Right ventricle myocardium superior (tissue), 1 donor: ENCODE measurements around the gene NASP. TPM values are rescaled to one million over a fixed set of nuclear protein-coding genes. Genes with fewer than 3 reads are reported as not detected.

Source experiments
- ATAC-seq: fragments of 200-7000 bp; cut with Tn5 transposase; one replicate; pipeline ENCODE4 v1.9.1; 2020; ENCODE audit warnings: mild to moderate bottlenecking; ENCODE audit not compliant: poor library complexity
- DNase-seq: peaks from one replicate; pipeline ENCODE4 v3.0.0-alpha.2; 2020
- intact Hi-C: fragments of 100-400 bp; cut with DNase I; formaldehyde crosslinking; loops from one replicate; pipeline ENCODE4 v1.11.2; 2022
- total RNA-seq: library from RNA; stranded (reverse); fragmentation: NEBNext Ultra II Directional; extraction: Animal tissue kit (Norgen Biotek cat#: 25700); gene quantifications from one replicate; pipeline ENCODE4 v1.2.1, GENCODE V29; 2021
- donor health status: DM: no; HTN: yes; CAD: no; lungs with severe emphysema.

The NASP gene
- total RNA-seq, 1 donor from 2014 or later = 28.7 TPM

DNA sequence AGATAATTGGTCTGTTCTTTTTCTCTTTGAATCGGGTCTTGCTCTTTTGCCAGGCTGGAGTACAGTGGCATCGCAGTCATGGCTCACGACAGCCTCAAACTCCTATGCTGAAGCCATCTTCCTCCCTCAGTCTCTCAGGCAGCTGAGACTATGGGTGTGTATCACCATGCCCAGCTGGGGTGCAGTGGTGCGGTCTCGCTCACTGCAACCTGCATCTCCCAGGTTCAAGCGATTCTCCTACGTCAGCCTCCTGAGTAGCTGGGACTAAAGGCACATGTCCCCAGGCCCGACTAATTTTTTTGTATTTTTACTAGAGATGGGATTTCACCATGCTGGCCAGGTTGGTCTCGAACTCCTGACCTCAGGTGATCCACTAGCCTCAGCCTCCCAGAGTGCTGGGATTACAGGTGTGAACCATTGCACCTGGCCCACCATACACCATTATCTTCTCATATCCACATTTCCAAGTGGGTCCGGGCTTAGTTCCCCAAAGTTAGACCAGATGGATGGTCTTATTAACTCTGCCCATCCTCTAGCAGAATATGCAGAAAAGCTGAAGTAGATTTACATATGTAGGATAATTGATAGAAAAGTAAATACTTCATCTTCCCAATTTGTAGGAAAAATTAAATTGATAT is 26.9 kb downstream of the NASP start:
- intact Hi-C loops = no loop called here
- ATAC-seq = no peak
- DNase-seq = no peak

DNA sequence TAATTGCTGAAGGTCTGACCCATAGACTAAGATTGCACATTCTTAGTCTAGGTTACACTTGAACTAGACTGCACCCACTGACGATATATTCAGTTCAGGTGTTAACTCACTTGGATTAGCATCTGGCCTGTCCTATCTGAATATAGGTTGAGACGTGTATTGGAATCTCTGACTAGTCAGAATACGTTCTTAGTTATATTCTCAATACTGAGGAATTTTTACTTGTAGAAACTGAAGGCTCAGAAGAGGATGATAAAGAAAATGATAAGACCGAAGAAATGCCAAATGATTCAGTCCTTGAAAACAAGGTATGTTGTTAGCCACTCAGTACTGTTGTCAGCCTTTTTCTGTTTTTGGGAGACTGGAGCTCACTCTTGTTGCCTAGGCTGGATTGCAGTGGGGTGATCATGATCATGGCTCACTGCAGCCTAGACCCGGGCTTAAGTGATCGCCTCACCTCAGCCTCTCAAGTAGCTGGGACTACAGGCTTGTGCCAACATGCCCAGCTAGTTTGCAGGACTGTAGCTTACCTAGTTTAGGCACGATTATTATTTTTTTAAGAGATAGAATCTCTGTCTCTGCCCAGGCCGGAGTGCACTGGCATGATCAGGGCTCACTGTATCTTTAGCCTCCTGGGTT is 29.2 kb downstream of the NASP start:
- intact Hi-C loops = no loop called here
- ATAC-seq (no peak), DNase-seq (no peak)

DNA sequence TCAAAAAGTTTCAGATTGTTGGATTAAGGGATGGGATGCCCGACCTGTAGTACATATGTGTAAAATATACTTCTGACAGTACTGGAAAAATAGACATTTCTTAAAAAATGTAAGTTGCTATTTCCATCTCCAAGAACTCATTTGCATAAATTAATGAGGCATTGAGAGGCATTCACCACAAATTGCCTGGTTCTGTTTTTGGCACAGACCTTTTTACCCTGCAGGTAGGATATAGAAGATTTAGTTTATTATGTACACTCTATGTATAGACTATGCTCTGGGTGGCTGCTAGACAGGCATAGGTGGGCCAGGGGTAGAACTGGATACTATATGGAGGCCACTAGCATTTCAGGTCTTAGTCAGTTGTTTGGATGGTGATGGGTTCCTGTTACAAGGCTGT is 32.0 kb downstream of the NASP start:
- no peak for ATAC-seq
- no peak for DNase-seq
- intact Hi-C loops = no loop called here

DNA sequence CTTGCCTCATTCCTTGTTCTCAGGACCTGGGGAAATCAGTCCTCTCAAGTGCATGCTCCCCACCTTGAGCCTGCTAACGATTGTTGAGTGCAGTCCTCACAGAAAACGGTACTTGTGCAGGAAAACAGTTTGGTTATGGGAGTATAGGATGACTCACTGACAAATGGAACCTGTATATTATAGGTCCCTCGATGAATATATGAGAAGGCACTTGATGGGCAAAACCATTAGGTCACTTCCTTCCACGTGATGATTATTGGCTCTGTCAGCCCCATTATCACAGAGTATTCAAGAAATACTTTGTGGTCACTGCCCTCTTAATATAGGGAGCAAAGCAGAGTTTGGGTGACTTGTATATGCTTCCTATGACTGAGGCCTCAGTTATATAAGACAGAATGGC is 33.8 kb downstream of the NASP start:
- ATAC-seq = no peak
- no peak for DNase-seq
- intact Hi-C loops = no loop called here

DNA sequence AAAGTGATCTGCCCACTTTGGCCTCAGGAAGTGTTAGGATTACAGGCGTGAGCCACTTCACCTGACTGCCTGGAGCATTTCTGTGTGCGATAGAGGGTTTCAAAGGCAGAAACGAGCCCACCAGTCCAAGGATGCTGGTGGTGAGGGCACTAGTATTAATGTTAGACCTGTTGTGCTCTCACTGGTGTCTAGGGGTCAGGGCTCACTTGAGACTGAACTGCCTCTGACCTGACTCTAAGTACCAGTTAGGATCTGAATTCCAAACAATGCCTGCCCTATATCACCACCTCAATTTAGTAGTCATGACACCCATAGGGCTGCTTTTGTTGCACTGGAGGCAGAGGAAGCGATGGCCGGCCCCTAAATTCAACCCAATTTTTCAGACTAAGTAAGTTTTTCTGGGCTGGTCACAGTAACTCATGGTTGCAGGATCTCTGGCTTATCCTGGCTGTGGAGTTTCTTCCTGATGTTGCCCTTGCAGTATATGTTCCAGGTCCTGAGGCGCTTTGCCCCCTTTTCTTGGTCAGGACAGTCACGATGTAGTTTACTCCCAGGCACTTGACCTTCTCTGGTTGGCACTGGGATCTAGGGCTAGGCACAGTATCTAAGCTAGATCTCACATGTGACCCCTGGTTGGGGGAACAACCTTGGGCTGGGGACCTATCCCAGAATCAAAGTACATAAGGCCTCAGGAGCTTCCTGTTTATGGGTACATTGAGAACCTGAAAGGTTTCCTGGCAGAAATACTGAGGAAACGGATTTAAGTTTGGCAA is 35.5 kb downstream of the NASP start:
- ATAC-seq (no peak), DNase-seq (no peak)
- intact Hi-C loops = no loop called here

DNA sequence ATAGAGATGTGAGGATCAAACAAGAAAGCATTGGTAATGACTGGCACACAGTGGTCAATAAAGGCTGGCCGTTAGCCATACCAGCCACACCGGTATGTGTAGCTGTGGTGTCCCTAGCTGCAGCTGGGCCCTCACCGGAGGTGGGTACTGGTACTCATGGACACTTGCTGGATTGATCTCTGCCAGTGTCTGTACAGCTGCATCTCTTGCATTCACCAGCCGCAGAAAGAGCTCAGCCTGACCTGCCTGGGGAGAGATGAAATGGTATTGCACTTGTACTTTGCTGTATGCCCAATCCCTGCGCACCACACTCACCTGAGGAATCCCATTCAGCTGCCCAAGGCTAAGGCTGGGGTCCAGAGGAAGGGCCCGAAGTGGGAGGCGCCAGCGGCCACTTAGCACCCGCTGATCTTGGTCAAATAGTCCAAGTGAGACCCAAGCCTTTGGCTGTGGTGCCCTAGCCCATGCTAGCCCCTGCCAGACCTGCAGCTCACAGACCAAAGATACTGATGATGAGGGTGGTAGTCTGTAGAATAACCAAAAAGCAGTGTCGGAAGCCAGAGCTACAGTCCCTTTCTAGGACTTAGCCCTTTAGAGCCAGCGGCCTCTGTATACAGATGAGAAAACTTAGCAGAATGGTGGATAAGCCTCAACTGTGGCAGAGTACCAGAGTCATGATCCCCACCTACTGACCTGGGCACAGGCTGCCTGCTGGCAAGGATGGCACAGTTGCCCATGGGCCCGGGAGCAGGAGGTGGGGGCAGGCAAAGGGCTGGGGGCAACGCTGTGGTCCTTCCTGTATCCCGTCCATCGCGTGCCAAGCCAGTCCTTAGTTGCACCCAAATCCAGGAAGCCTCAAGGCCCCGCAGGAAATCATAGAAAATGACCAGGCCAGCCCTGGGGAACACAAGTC is 37.0 kb downstream of the NASP start:
- no peak for ATAC-seq
- intact Hi-C loops = no loop called here
- DNase-seq = no peak

DNA sequence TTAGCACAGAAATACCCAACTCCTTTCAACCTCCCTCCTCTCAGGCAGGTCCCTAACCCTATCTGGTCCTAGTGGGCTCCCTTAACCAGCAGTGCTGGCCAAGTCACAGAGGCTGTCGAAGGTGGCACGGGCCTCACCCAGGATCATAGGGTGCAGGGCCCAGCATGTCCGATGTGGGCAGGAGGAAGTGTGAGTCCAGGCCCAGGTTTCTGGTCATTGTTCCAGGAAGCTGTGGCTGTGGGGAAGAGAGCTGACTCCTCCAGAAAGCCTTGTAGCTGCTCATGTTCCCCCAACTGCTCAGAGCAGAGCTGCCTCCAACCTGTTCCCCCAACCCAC is 37.6 kb downstream of the NASP start:
- ATAC-seq (peak; percentile 38), DNase-seq (no peak)
- intact Hi-C loops = no loop called here

DNA sequence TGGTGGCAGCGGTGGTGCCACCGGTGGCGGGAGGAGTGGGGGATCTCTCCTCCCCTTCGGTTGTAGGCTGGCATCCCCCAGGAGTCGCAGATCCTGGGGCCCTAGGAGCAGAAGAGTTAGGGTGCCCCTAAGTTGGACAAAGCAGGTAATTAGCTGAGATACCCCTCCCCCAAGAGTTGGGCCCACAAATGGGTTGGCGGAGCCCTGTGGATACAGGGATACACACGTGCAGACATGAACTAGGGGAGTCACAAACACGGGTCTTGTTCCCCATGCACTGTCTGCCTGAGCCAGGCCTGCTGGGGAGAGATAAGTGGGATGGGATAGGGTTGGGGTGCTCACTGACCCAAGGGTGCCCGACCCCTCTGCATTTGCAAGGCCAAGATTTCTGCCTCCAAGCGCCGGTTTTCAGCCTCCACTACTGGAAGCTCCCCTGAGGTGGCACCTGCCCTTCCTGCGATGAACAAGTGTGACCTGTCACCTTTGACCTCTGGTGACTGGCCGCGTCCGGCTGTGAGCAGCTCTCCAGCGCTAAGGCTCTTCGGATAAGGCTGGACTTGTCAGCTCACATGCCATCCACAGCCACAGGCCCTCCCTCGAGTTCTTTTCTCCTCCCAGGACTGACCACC is 38.2 kb downstream of the NASP start:
- no peak for DNase-seq

DNA sequence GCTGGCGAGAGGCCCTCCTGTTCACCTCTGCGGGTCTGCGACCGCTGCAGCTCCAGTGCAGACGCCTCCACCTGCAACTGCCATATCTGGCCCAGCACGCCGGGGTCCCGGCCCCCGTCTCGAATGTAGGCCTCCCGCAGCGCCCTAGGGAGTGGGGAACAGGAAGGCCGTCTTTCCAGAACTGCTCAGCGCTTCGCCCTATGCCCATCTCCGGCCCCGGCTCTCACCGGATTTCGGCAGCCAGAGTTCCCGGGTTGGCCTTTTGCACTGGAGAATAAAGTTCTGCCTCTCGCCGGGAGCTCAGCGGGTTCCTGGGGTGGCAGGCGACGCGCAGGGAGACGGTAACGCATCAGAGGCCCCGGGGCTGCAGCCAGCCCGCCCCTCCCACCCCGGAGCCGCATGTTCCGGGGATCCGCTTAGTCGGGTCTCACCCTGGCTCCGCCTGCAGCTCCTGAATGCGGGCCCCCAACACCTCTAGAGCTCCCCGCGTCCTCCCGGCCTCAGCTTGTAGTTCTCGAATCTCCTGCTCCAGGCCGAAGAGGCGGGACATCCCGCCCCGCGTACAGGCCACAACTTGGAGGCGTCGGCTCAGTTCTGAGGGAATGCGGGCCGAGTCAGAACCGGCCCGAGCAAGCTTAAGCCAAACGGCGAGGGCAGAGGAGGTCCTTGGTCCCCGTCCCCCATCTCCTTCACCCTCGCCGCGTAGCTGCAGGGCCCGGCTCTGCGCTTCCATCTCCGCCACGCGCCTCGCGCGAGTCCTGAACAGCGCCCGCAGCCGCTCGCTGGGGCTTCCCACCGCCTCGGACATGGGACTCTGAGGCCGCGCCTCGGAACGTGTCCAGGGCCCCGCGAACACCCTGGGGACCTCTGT is 38.9 kb downstream of the NASP start:
- peak; percentile 57 for DNase-seq
- intact Hi-C loops = no loop called here
- ATAC-seq = peak; percentile 29

More for the DNA sequence above, 38.2 kb downstream of the NASP start:
- intact Hi-C loops = no loop called here
- peak; percentile 30 for ATAC-seq

DNA sequence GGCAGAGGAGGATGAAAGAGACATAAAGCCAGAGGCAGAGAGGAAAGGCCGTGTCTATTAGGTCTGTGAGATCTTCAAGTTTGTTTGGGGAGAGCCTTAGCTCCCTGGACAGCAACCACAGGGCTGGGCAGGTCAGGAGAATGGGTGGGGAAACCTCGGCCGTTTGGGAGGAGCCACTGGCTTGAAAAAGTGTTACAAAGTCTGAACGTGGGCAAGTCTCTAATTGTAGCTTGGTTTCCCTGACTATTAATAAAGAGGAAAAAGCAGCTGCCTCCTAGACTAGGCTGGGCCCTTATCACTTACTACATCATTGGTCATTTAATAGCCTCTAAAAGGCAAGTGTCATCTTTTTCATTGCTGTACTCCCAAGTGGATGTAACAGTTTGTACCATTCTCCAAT is 40.1 kb downstream of the NASP start, which contains the start of gene CCDC17:
Gene CCDC17 (minus strand): TSS at position 83 of the 400 bp plus-strand sequence. CDS start 145 bp downstream, outside the sequence.
- ATAC-seq (no peak), DNase-seq (no peak)
- intact Hi-C loops = no loop called here

DNA sequence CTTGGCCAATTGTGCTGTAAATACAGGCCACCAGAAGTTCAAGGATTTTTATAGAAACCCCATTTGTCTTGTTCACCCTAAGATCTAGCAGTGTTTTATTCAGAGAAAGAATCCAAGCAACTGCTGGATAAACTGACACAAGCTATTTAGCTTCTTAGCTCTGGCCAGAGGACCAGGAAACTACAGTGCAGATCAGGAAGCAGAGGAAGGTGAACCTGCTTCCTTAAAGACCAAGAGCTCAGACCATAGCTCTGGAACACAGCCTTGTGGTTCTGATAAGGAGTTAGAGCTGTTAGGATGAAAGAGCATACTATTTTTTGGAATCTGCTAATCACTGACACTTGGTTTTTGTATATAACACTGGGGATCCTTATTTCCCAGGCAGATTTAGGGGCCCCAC is 45.2 kb downstream of the NASP start:
- intact Hi-C loops = no loop called here
- ATAC-seq (no peak), DNase-seq (no peak)

DNA sequence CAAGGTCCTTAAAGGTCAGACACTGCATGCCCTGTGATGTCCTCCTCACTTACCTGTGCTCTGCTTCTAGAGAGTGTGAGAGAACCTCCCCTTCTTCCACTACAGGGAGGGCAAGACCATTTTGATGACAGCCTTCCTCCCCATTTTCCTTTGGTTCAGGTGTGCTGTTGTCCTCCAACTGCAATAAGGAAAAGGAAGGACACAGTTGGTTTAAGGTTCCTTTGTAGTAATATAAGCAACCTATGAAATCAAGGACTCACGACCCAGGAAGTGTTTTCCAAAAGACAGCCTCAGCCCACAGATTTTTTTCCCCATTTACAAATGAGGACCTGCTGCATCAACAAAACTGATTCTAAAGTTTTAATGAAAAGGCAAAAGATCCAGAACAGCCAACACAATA is 46.6 kb downstream of the NASP start:
- DNase-seq = no peak
- intact Hi-C loops = no loop called here
- no peak for ATAC-seq

DNA sequence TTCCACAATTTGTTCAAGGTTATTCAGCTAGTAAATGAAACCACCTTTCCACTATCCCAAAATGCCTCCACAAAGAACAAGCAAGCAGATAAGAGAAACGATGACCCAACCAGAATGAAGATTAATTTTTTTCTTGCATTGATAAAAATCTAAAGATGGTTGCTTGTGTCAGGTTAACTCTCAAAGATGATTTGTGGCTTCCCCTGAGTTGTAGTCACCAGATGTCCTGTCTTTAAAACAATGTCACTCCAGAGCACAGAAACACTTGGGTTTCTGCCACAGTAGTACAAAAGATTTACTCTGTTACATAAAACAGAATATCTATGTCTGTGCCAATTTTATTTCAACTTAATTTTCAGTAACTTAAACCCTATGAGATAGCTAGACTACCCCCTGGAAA is 51.4 kb downstream of the NASP start:
- ATAC-seq (no peak), DNase-seq (no peak)
- intact Hi-C loops = no loop called here

DNA sequence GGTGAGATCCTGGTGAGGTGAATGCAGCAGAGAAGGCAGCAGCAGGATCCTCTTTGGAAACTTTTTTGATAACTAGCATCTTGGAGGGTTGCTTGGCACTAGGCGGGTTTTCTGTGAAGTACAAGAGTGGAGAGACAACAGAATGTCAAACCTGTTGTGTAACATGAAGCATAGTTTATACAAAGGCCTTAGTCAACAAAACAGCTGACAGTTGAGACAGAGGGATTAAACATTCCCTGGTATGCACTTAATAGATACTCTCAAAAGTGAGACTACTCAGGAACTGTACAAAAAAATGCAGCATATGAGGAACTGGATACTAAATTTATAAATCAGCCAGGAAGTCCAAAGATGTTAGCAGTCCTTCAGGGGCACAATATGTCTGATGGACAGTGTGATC is 56.5 kb downstream of the NASP start:
- DNase-seq (no peak), ATAC-seq (no peak)
- intact Hi-C loops = no loop called here

DNA sequence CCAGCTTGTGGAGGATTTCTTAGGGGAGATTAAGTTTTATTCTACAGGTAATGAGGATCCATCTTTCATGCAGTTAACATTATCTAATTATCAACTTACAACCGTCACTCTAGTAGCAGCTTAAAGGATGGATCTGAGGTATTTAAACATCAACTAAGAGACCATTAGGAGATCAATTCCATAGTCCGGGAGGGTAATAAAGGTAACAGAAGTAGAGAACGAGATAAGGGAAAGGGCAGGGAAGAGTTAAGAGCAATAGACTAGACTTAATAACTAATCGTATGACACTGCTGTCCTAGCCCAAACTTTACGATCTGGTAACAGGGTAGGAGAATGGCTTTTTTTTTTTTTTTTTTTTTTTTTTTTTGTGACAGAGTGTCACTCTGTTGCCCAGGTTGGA is 59.5 kb downstream of the NASP start:
- intact Hi-C loops = no loop called here
- DNase-seq (no peak), ATAC-seq (no peak)

DNA sequence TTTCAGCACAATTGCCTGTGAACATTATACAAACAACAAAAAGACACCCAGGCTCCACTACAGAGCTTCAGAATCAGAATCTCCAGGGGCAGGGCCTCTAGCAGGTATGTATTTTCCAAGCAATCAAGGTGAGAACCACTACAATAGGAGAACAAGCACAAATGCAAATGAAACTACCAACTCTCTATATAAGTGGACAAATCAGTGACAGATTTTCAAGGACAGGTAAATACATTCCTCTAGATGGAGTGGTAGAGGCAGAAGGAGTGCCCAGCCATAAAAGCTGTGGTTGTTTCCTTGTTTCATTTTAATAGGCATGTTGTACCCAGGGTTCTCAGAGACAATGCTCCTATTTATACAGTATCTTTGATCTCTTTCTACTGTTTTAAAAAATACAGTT is 60.1 kb downstream of the NASP start:
- intact Hi-C loops = no loop called here
- DNase-seq (no peak), ATAC-seq (no peak)

DNA sequence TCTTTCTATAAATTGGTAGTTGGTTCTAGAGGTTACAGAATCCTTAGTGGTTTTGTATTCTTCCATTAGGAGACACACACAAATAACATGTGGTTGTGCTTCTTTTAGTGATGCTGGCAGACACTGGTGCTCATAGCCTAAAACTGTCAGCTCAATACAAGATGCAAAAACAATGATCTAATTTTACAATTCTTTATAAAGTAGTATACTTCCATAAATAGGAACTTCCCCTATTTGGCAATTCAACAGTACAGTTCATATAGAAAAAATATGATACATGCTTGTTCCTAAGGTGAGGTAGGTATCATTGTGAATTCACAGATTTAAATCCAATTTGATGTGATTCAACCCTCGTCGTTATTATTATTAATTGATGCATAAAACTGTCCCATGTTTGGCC is 60.8 kb downstream of the NASP start:
- DNase-seq (no peak), ATAC-seq (no peak)
- intact Hi-C loops = no loop called here
